Measurements from ENCODE around the gene PSD.
A peak's percentile ranks its signal among the peaks of the same experiment; 100 is the strongest.

PSD gene

DNA sequence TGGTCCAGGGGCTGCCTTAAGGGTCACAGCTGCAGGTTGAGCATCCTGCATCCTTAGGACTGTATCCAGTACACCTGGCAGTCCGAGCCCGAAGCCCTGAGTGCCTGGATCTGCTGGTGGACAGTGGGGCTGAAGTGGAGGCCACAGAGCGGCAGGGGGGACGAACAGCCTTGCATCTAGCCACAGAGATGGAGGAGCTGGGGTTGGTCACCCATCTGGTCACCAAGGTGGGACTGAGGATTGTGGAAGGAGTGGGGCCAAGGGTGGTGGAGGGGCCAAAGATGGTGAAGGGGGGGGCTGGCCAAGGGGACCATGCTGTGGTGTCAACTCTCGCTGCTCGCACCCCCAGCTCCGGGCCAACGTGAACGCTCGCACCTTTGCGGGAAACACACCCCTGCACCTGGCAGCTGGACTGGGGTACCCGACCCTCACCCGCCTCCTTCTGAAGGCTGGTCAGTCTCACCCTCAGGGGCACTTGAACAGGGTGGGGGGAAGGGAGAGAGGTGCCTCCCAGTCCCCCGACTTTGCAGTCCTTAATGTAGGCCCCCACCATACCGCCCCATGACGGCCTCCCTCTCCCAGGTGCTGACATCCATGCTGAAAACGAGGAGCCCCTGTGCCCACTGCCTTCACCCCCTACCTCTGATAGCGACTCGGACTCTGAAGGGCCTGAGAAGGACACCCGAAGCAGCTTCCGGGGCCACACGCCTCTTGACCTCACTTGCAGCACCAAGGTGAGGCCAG is 17.8 kb downstream of the PSD start:
- no peak overlapping the region for H3K4me3 ChIP-seq (ENCODE audit: low read depth, low read length)
- TF ChIP-seq, protein P1, sequence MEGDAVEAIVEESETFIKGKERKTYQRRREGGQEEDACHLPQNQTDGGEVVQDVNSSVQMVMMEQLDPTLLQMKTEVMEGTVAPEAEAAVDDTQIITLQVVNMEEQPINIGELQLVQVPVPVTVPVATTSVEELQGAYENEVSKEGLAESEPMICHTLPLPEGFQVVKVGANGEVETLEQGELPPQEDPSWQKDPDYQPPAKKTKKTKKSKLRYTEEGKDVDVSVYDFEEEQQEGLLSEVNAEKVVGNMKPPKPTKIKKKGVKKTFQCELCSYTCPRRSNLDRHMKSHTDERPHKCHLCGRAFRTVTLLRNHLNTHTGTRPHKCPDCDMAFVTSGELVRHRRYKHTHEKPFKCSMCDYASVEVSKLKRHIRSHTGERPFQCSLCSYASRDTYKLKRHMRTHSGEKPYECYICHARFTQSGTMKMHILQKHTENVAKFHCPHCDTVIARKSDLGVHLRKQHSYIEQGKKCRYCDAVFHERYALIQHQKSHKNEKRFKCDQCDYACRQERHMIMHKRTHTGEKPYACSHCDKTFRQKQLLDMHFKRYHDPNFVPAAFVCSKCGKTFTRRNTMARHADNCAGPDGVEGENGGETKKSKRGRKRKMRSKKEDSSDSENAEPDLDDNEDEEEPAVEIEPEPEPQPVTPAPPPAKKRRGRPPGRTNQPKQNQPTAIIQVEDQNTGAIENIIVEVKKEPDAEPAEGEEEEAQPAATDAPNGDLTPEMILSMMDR (IDR thresholded peaks at IDR 0.05; ENCODE audit: insufficient read depth, low read depth, low read length, missing control alignments) = no peak
- DNase-seq (ENCODE audit: low read depth) = no peak

- DNase-seq (ENCODE audit: low read depth) = no peak
- peak overlapping the region; percentile 97 for H3K4me3 ChIP-seq (ENCODE audit: low read depth, low read length)
- TF ChIP-seq, protein P1 (IDR thresholded peaks at IDR 0.05; ENCODE audit: insufficient read depth, low read depth, low read length, missing control alignments) = no peak
These were observed 18.5 kb downstream of the PSD start for GRCh38 chr10:102400076-102400475.

- peak overlapping the region; percentile 97 for H3K4me3 ChIP-seq (ENCODE audit: low read depth, low read length)
- DNase-seq (ENCODE audit: low read depth) = peak; percentile 94
- TF ChIP-seq, protein P1 (IDR thresholded peaks at IDR 0.05; ENCODE audit: insufficient read depth, low read depth, low read length, missing control alignments) = peak; percentile 95
These were observed 19.2 kb downstream of the PSD start for GRCh38 chr10:102399217-102400021.

DNA sequence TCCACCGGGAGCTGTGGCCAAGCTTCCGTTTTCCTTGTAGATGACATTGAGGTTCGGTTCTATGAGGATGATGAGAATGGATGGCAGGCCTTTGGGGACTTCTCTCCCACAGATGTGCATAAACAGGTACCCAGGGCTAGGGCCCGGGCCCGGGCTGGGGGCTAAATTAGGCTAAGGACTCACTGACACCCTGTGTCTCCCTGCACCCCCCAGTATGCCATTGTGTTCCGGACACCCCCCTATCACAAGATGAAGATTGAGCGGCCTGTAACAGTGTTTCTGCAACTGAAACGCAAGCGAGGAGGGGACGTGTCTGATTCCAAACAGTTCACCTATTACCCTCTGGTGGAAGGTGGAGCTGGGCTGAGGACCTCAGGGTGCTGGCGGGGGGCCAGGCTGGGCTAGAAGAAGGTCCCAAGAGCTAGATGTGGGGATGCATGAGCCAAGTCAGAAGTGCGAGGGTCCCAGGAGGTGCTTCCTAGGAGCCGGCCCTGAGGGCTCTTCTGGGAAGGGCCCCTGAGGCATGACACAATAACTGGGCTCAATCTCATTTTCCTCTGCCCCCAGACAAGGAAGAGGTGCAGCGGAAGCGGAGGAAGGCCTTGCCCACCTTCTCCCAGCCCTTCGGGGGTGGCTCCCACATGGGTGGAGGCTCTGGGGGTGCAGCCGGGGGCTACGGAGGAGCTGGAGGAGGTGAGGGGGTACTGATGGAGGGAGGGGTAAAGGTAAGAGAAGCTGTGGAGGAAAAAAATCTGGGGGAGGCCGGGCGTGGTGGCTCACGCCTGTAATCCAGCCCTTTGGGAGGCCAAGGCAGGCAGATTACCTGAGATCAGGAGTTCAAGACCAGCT is 20.2 kb downstream of the PSD start:
- peak overlapping the region; percentile 97 for H3K4me3 ChIP-seq (ENCODE audit: low read depth, low read length)
- TF ChIP-seq, protein P1 (IDR thresholded peaks at IDR 0.05; ENCODE audit: insufficient read depth, low read depth, low read length, missing control alignments) = no peak
- DNase-seq (ENCODE audit: low read depth) = no peak

GRCh38 chr10:102397222-102398171 is 21.1 kb downstream of the PSD start:
- TF ChIP-seq, protein P1 (IDR thresholded peaks at IDR 0.05; ENCODE audit: insufficient read depth, low read depth, low read length, missing control alignments) = no peak
- DNase-seq (ENCODE audit: low read depth) = no peak
- peak overlapping the region; percentile 97 for H3K4me3 ChIP-seq (ENCODE audit: low read depth, low read length)

DNA sequence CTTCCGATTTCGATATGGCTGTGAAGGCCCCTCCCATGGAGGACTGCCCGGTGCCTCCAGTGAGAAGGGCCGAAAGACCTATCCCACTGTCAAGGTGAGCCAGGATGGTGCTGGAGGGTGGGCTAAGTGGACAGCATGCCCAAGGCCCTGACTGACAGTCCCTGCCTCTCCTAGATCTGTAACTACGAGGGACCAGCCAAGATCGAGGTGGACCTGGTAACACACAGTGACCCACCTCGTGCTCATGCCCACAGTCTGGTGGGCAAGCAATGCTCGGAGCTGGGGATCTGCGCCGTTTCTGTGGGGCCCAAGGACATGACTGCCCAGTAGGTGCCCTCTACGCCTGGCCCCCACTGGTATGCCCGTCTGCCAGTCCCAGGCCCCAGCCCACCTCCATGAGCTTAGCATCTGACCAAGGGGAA is 21.8 kb downstream of the PSD start:
- no peak for DNase-seq (ENCODE audit: low read depth)
- TF ChIP-seq, protein P1 (IDR thresholded peaks at IDR 0.05; ENCODE audit: insufficient read depth, low read depth, low read length, missing control alignments) = no peak
- H3K4me3 ChIP-seq (ENCODE audit: low read depth, low read length) = peak overlapping the region; percentile 97
